NCI-H2171 treated with DMSO at 0.1 percent for 48 hours (cell line): ENCODE measurements around the gene DLGAP1.
"Not testable (repeated sequence)": the region's sequence is repeated elsewhere in the genome, so short reads cannot be mapped to it uniquely, and the experiment has no call there.

Experiments used
- DNase-seq: peaks from one replicate; lab custom pipeline; 2025; lab: John Stamatoyannopoulos, UW

DLGAP1 gene

GRCh38 chr18:3655254-3656050 lies 799.7 kb downstream of the DLGAP1 start:
- no peak for DNase-seq

GRCh38 chr18:3654442-3655253 lies 800.5 kb downstream of the DLGAP1 start:
- DNase-seq: no peak

DNA sequence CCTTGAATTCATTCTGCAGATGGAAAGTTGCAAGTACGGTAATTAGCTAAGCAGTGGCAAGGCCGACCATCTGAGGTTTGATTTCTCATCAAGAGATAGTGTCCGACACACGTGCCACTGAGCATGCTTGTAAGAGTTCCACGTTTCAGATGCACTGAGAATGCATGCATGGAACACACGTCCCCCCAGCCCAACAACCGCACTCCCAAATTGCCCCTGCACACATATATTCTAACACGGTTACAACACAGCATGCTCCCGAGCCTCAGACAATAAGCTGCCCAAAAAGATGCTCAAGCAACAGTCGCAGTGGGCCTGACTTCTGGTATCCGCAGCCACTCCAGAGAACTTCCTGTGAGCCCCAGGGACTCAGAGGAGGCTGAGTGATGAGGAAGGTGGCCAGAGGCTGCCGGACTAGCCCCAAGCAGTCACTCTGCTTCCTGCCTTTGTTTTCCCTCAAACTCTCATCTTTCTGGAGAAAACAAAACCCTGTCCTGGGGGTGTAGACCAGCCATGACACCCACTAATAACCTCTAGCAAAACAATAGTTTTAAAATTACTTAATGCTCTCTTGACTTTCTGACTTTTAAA lies 801.2 kb downstream of the DLGAP1 start:
- DNase-seq: no peak

GRCh38 chr18:3653263-3653850 lies 801.8 kb downstream of the DLGAP1 start:
- no peak for DNase-seq

DNA sequence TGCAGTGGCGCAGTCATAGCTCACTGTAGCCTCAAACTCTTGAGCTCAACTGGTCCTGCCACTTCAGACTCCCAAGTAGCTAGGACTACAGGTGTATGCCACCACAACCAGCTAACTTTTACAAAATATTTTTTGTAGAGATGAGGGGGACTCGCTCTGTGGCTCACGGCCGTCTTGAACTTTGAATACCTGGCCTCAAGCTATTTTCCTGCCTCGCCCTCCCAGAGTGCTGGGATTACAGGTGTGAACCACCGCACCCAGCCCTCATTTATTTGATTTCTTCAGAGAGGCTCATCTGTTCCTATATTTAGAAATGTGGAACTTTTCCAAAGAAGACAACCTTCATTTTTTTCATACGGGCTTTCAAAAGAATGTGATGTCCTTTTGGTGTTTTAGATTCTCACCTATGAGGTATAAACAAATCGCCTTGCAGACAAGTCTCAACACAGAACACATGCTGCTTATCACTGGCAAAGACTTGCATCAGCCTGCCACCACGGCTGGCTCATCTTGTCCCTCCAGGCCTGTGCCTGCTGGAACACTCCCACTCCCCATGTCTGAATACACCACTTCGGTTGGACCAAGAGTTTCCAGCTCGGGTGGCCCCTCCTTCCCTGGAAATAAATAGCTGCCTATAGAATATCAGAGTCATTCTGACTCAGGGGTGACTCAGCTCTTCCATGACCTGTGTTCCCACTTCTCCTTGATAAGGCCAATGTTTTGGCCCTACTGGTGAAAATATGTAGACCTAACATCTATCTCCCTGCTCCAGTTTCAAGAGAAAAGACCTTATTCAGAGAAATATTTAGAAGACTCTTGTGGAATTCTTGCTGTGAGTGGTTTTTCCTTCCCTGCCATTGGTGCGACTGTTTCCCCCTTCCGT lies 802.5 kb downstream of the DLGAP1 start:
- peak; percentile 73 for DNase-seq

DNA sequence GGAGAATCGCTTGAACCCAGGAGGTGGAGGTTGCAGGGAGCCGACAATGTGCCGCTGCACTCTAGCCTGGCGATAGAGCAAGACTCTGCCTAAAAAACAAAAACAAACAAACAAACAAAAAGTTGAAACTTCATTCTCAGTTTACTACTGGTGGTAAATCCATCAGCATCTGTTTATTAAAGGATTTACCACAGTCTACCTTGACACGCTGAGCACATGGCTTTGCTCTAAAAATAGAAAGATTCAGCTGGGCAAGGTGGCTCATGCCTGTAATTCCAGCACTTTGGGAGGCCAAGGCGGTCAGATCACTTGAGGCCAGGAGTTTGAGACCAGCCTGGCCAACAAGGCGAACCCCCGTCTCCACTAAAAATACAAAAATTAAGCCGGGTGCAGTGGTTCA lies 803.8 kb downstream of the DLGAP1 start:
- no peak for DNase-seq

GRCh38 chr18:3650521-3651042 lies 804.5 kb downstream of the DLGAP1 start:
- DNase-seq: not testable (repeated sequence)

- no peak for DNase-seq
Observed at GRCh38 chr18:3649633-3650426, 805.3 kb downstream of the DLGAP1 start.

DNA sequence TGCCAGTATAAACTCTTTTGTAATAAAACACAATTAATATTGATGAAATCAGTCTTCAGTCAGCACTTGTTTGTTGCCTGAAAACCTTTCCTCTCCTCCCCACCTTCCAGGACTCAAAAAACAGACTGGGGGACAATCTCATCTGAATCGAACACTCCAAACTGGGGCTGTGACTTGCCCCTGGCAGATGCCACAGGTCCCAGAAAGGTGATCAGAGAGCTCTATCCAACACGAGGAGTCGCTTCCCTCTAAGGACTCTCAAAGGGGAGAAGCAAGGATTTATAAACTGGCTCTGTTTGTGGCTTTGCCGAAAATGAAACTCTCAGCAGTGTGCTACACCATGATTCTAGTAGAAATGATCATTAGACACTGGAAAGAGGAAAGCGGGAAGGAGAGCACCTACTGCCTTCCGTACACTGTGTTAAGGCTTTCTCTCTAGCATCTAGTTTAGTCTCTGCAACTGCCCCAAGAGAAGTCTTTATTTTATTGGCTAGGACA lies 805.9 kb downstream of the DLGAP1 start:
- DNase-seq: no peak

GRCh38 chr18:3648641-3649040 lies 806.5 kb downstream of the DLGAP1 start:
- DNase-seq: no peak

GRCh38 chr18:3648200-3648599 lies 806.9 kb downstream of the DLGAP1 start:
- DNase-seq: no peak

GRCh38 chr18:3647636-3648035 lies 807.5 kb downstream of the DLGAP1 start:
- DNase-seq: no peak

GRCh38 chr18:3645384-3646156 lies 809.5 kb downstream of the DLGAP1 start:
- no peak for DNase-seq

GRCh38 chr18:3634250-3634939 lies 820.7 kb downstream of the DLGAP1 start:
- no peak for DNase-seq

GRCh38 chr18:3631887-3632286 lies 823.2 kb downstream of the DLGAP1 start:
- DNase-seq: no peak

DNA sequence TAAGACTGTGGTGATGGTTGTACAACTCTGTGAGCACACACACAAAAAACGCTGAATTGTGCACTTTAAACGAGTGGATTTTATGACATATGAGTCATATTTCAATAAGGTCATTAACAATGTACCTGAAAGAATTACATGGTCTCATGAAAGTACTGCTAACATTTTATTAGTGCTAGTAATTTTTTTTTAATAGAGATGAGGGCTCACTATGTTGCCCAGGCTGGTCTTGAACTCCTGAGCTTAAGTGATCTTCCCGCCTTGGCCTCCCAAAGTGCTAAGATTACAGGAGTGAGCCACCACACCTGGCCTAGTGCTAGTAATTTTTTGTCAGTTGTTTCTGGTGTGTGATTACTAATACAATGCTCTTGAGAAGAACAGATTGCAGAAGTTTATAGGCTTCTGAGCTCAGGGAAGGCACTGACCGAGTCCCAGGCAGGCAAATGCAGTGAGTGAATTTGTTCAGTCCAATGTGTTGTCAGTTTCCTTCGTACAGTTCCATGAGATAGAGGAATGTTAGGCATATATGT lies 828.1 kb downstream of the DLGAP1 start:
- DNase-seq: no peak

DNA sequence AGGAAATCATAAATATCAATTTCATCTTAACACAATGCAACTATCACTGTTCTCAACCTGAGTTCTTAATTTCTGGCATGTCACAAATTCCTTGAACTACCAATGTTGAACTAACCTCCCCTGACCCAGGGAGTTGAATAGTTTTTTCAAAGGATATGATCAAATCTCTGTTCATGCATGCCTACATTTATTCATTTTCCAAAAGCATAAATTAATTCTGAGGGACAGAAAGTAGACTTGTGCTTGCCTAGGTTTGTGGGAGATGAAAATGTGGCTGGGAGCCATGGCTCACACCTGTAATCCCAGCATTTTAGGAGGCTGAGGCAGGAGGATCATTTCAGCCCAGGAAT lies 829.4 kb downstream of the DLGAP1 start:
- DNase-seq: no peak

- DNase-seq: no peak
Observed at GRCh38 chr18:3624935-3625741, 830.0 kb downstream of the DLGAP1 start.
